MM.1S (cell line): ENCODE data around the gene PRX.

ENCODE experiments used
- DNase-seq: peaks from one replicate; pipeline ENCODE4 v3.0.0-alpha.2; 2015
- H2AFZ ChIP-seq: fragments of 300-600 bp; sonication (generic); 2 replicates; pipeline ENCODE4 v1.6.0; 2016; ENCODE audit warnings: antibody characterized with exemption, low read length
- H3F3A ChIP-seq: fragments of 300-600 bp; sonication (generic); 2 replicates; pipeline ENCODE4 v1.6.1; 2016; ENCODE audit warnings: mild to moderate bottlenecking, antibody characterized with exemption, low read length, moderate library complexity, mixed read lengths; ENCODE audit not compliant: insufficient read depth
- H3K27ac ChIP-seq: fragments of 300-600 bp; sonication (generic); 2 replicates; pipeline ENCODE4 v1.5.1; 2016; ENCODE audit warnings: mild to moderate bottlenecking, low read length
- H3K27me3 ChIP-seq: fragments of 300-600 bp; sonication (generic); replicated peaks from 2 replicates; pipeline ENCODE4 v1.6.0; 2016; ENCODE audit warnings: low read length; ENCODE audit not compliant: insufficient read depth
- H3K36me3 ChIP-seq: fragments of 300-600 bp; sonication (generic); replicated peaks from 2 replicates; pipeline ENCODE4 v1.6.1; 2016; ENCODE audit warnings: mild to moderate bottlenecking, low read length, mixed read lengths; ENCODE audit not compliant: insufficient read depth
- H3K4me1 ChIP-seq: fragments of 300-600 bp; sonication (generic); 2 replicates; pipeline ENCODE4 v1.6.1; 2016; ENCODE audit warnings: low read length, mixed read lengths
- H3K4me2 ChIP-seq: fragments of 300-600 bp; sonication (generic); 2 replicates; pipeline ENCODE4 v1.6.0; 2016; ENCODE audit warnings: low read depth, low read length
- H3K4me3 ChIP-seq: fragments of 300-600 bp; sonication (generic); 2 replicates; pipeline ENCODE4 v1.5.1; 2016; ENCODE audit warnings: low read length, mixed read lengths
- H3K79me2 ChIP-seq: fragments of 300-600 bp; sonication (generic); 2 replicates; pipeline ENCODE4 v1.6.1; 2016; ENCODE audit warnings: mixed run types, low read length, mixed read lengths
- H3K9ac ChIP-seq: fragments of 300-600 bp; sonication (generic); 2 replicates; pipeline ENCODE4 v1.6.1; 2016; ENCODE audit warnings: low read length, mixed read lengths
- H3K9me2 ChIP-seq: fragments of 300-600 bp; sonication (generic); replicated peaks from 2 replicates; pipeline ENCODE4 v1.6.1; 2016; ENCODE audit warnings: mild to moderate bottlenecking, low read length, mixed read lengths; ENCODE audit not compliant: insufficient read depth
- H3K9me3 ChIP-seq: fragments of 300-600 bp; sonication (generic); replicated peaks from 2 replicates; pipeline ENCODE4 v1.6.1; 2016; ENCODE audit warnings: mild to moderate bottlenecking, low read length, mixed read lengths; ENCODE audit not compliant: insufficient read depth
- H4K20me1 ChIP-seq: fragments of 300-600 bp; sonication (generic); 2 replicates; pipeline ENCODE4 v1.6.1; 2016; ENCODE audit warnings: mild to moderate bottlenecking, low read length, moderate library complexity, mixed read lengths; ENCODE audit not compliant: insufficient read depth
- EZH2 ChIP-seq: fragments of 300-600 bp; sonication (generic); optimal IDR thresholded peaks from 2 replicates; pipeline ENCODE3; 2017; ENCODE audit warnings: low read depth, mild to moderate bottlenecking, antibody characterized with exemption, low read length, mixed read lengths
- EZH2phosphoT487 ChIP-seq: fragments of 300-600 bp; sonication (generic); IDR thresholded peaks from 2 replicates; pipeline ENCODE4 v1.6.1; 2018; ENCODE audit warnings: antibody characterized with exemption, low read length
- TF ChIP-seq, protein P1 (sequence below): fragments of 300-600 bp; sonication (generic); IDR thresholded peaks from 2 replicates; pipeline ENCODE4 v1.5.1; 2016; ENCODE audit warnings: antibody characterized with exemption, low read length, mixed read lengths

The PRX gene

DNA sequence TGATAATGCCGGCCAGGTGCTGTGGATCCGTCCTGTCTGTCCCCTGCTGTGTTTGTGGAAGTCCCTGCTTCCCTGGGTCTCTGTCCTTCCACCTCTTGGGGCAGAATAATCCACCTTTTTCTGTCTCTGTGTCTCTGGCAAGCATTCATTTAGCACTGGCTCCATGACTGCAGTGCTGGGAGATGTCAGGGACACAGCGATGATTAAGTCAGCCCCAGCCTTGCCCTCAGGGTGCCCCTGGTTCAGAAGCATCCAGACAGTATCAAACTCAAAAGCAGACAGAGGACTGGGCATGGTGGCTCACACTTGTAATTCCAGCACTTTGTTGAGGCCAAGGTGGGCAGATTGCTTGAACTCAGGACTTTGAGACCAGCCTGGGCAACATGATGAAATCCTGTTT lies 24.7 kb downstream of the PRX start:
- Histone ChIP-seq H3K36me3 (no peaks in the 10 kb centered on the region), H3K4me3 (no peak overlapping the region), H4K20me1 (no peaks in the 10 kb centered on the region), H3K27ac (no peak overlapping the region), H3K9me3 (no peaks in the 10 kb centered on the region), H3K4me1 (no peaks in the 10 kb centered on the region), H3K4me2 (no peak overlapping the region), H3K9me2 (no peaks in the 10 kb centered on the region), H3K9ac (no peak overlapping the region), H2AFZ (no peak overlapping the region), H3K27me3 (peaks cover 25% of the 10 kb centered on the region), H3K79me2 (no peaks in the 10 kb centered on the region), H3F3A (no peaks in the 10 kb centered on the region)
- TF ChIP-seq, protein P1, sequence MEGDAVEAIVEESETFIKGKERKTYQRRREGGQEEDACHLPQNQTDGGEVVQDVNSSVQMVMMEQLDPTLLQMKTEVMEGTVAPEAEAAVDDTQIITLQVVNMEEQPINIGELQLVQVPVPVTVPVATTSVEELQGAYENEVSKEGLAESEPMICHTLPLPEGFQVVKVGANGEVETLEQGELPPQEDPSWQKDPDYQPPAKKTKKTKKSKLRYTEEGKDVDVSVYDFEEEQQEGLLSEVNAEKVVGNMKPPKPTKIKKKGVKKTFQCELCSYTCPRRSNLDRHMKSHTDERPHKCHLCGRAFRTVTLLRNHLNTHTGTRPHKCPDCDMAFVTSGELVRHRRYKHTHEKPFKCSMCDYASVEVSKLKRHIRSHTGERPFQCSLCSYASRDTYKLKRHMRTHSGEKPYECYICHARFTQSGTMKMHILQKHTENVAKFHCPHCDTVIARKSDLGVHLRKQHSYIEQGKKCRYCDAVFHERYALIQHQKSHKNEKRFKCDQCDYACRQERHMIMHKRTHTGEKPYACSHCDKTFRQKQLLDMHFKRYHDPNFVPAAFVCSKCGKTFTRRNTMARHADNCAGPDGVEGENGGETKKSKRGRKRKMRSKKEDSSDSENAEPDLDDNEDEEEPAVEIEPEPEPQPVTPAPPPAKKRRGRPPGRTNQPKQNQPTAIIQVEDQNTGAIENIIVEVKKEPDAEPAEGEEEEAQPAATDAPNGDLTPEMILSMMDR: no peak
- TF ChIP-seq EZH2: no peak
- TF ChIP-seq EZH2phosphoT487: no peak
- DNase-seq: no peak

DNA sequence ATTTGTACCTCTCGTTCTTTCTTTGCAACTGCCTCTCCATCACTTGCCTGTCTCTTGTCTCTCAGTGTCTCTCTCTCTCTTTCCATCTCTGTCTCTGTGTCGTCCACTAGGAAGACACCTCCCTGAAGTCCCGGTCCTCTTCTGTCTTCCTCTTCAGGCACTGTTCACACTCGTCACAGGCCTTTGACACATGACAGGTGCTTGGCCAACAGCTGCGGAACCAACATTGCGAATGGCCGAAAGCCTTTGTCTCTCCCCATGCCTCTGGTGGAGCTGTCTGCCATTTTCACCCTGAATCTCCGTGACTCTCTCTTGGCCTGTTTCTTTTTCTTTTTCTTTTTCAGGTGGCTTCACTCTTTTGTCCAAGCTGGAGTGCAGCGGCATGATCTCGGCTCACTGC lies 26.0 kb downstream of the PRX start:
- H3F3A ChIP-seq: no peaks in the 10 kb centered on the region
- TF ChIP-seq EZH2 (no peak), EZH2phosphoT487 (no peak)
- TF ChIP-seq, protein P1: no peak
- no peaks in the 10 kb centered on the region for H3K9me3 ChIP-seq
- peaks cover 28% of the 10 kb centered on the region for H3K27me3 ChIP-seq
- H3K79me2 ChIP-seq: no peaks in the 10 kb centered on the region
- no peaks in the 10 kb centered on the region for H3K36me3 ChIP-seq
- no peak overlapping the region for H3K9ac ChIP-seq
- no peaks in the 10 kb centered on the region for H4K20me1 ChIP-seq
- no peak overlapping the region for H3K27ac ChIP-seq
- no peak overlapping the region for H3K4me3 ChIP-seq
- no peak overlapping the region for H3K4me2 ChIP-seq
- no peaks in the 10 kb centered on the region for H3K9me2 ChIP-seq
- no peaks in the 10 kb centered on the region for H3K4me1 ChIP-seq
- no peak overlapping the region for H2AFZ ChIP-seq
- no peak for DNase-seq

DNA sequence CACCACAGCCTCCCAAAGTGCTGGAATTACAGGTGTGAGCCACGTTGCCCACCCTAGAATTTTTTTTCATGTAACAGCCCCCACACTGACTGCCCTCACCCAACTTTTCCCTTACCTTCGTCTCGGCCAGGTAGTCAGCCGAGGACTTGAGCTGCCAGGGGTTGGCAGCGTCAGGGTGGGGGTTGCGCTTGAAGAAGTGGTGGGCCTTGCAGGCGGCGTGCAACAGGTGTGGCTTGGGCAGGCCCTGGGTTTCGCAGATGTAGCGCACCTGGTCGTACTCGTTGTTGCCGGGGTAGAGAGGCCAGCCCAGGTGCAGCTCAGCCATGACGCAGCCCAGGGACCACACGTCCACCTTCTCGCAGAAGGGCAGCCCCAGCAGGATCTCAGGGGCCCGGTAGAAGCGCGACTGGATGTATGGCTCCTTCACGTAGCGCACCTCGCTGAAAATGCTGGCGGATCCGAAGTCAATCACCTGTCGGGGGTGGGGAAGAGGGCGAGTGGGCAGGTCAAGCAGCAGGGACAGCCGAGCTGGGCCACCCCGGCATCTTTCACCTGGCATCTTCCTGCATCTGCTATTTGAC lies 29.4 kb downstream of the PRX start:
- H3K9me3 ChIP-seq: no peaks in the 10 kb centered on the region
- no peaks in the 10 kb centered on the region for H3K4me1 ChIP-seq
- H3K36me3 ChIP-seq: no peaks in the 10 kb centered on the region
- TF ChIP-seq, protein P1: no peak
- no peak for TF ChIP-seq EZH2phosphoT487
- no peak for TF ChIP-seq EZH2
- H4K20me1 ChIP-seq: no peaks in the 10 kb centered on the region
- H3K9ac ChIP-seq: no peak overlapping the region
- no peak overlapping the region for H2AFZ ChIP-seq
- H3F3A ChIP-seq: no peaks in the 10 kb centered on the region
- no peak overlapping the region for H3K27ac ChIP-seq
- no peaks in the 10 kb centered on the region for H3K9me2 ChIP-seq
- H3K4me3 ChIP-seq: no peak overlapping the region
- H3K27me3 ChIP-seq: peaks cover 28% of the 10 kb centered on the region
- DNase-seq: no peak
- H3K79me2 ChIP-seq: no peaks in the 10 kb centered on the region
- no peak overlapping the region for H3K4me2 ChIP-seq
